GM18498 (cell line): Measurements from ENCODE around the gene FRMD8.

ENCODE experiments used
- ATAC-seq: cut with Tn5 transposase; IDR thresholded peaks from one replicate; pipeline ENCODE4 v1.9.1; 2021; ENCODE audit warnings: mild to moderate bottlenecking, moderate library complexity; ENCODE audit not compliant: unreplicated experiment

Gene FRMD8

DNA sequence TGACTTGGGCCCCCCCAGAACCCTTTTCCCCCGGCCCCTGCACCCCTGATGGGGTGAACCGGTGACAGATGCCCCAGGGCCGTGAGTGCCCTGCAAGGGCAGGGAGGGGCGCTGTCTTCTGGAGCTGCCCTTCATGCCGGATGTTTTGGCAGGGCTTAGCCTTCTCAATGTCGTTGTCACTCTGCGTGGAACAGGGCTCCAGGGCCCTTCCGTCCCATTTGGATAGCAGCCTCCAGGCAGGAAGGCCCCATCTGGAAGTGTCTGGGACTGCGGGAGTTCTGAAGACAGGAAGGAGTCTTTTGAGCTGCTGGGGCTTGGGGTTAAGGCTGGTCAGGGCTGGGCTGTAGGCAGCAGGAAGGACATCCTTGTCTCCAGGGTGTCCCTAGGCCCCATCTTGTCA is 4.6 kb downstream of the FRMD8 start:
- no peak for ATAC-seq

DNA sequence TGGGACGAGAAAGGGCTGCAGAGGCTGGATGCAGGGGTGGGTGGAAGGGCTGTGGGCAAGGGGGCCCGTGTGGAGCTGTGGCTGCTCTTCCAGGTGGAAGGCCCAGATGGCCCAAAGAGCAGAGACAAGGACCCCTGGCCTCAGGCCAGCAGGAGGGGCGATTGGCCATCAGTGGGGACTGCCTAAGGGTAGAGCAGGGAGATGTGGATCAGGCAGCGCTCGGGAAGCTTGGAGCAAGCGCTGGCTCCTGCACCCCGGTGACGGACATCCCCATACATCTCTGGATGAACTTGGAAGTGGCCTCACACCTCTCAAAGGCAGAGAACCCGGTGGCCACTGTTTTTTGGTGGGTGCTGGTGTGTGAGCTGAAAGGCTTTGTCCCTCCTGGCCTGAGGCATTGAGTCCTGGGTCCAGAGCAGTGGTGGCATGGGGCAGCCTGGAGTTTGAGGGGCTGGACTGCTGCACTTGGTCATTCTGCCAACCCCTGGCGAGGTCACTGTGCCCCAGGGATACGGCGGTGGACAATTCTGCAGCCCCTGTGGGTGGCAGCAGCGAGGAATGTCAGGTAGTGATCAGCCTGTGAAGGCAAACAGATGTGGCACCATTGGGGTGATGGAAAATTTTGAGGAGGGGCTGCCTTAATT is 5.9 kb downstream of the FRMD8 start:
- ATAC-seq, result no peak

DNA sequence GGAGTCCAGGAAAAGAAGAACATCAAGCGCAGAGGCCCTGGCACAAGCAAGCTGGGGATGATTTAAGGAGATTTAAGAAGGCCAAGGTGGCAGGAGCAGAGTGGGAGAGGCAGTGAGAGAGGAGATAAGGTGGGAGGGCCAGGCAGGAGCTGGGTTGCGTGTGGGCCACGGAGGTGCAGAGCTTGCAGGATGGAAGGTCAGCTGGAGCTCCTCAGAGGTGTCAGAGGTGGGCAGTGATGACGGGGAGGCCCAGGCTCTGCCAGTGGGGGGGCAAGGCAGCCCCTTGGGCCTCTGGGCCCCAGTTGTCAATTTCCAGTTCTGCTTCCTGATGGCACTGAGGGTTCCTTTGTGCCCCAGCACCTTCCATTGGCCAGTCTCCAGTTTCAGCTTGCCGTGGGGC is 6.5 kb downstream of the FRMD8 start:
- ATAC-seq, result no peak

DNA sequence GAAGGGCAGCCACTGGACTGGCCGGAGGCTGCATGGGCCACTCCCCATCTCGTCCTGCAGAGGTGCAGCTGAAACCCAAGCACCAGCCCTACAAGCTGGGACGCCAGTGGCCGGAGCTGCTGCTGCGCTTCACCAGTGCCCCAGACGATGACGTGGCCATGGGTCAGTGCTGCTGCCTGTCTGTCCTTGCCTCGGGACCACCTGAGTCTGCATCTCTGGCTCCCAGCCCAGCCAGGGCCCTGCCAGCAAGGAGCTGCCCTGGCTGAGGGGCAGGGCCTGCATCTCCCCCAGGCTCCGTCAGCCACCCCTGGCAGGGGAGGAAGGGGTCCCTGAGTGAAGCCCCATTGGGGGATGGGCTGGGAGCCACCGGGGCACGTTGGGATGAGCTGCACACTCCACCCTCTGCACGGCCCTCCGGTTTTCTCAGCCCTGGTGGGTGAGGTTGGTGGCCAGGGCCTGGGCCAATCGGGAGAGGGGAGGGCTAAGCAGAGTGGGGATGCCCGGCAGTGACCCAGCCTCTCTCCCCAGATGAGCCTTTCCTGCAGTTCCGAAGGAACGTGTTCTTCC is 7.2 kb downstream of the FRMD8 start:
- ATAC-seq, result no peak

DNA sequence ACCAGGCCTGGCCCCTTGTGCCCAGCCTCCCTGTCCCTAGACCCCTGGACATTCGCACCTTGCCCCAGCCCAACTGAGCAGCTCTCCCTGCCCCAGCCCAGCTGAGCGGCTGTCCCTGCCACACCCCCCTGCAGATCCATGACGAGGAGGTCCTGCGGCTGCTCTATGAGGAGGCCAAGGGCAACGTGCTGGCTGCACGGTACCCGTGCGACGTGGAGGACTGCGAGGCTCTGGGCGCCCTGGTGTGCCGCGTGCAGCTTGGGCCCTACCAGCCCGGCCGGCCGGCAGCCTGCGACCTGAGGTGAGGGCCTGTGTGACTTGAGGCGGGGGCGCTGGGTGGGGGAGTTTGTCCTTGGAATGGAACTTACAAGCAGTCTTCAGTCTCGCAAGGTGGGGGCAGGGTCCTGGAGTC is 7.7 kb downstream of the FRMD8 start:
- no peak for ATAC-seq

DNA sequence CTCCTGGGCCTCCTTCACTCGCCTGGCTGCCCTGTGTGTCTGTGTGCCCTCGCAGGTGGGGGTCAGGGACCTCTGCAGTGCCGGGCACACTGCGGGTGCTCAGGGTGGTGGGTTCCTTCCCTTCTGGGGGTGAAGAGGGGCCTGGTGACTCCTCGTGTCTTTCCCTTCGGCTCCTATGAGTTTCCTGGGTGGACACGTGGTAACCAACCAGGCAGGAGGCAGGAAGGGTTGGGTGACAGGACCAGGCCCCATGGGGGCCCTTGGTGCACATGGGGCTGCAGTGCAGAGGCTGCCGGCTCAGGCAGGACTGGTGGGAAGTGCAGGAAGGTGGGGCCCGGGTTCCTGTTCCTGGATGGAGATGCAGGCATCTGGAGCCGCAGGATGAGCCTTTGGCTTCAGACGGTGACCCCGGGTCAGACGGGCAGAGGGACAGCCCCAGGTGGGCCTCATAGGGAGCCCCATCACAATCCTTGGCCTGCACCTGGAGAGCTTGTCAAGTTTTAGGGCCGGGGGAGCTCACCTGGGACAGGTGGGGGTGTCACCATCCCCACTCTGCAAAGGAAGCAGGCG is 9.6 kb downstream of the FRMD8 start:
- ATAC-seq, result no peak

DNA sequence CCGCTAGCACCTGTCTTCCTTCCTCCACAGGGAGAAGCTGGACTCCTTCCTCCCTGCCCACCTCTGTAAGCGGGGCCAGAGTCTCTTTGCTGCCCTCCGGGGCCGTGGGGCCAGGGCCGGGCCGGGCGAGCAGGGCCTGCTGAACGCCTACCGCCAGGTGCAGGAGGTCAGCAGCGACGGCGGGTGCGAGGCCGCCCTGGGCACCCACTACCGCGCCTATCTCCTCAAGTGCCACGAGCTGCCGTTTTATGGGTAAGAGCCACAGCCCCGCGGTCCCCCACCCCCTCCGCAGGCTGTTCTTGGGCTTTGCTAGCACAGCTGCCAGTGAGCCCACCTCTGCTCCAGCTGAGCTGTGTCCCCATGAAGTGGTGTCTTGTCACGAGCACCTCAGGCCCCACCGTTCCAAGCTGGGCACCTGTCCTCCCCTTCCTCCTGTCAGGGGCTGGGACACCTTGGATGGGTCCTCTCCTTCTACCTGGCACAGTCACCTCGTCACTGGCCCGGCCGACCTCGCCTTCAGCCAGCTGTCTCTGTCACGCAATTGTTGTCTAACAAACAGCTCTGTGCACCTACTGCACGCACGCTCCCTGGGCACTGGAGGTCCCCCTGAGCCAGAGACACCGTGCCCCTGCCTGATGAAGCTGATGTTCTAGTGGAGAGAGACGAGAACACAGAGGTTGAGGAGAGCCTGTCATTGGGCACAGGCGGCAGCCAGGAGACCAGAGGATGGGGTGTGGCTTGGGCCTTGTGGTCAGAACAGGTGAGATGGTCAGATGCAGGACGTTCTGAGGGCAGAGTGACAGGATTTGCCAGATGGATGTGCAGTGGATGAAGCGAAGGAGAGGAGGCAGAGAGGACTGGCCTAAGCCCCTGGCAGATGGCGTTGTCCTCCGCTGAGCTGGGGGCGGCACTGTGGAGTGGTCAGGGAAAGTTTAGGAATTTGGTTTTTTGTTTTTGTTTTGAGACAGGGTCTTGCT is 10.6 kb downstream of the FRMD8 start:
- no peak for ATAC-seq

DNA sequence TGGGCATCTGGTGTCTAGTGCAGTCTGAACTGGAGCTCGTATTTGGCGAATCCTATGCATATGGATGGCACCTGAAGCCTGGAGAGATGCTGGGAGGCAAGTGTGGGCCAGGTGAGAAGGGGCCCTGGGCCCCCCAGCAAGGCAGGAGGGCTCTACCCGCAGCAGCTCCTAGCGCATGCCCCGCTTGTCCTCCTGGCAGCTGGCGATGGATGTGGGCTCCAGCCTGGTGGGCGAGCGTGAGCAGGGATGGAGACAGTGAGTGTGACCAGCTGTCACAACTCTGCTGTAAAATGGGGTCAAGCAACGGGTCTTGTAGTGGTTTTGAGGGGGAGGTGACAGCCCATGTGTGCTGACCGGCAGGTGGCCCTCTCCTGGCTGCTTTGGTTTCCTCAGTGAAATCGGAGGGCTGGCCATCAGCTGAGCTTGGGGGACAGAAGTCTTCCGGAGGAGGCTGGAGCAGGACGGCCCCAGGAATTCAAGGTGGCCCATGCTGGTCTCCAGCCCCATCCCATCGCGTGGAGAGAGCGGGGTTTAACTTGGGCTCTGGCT is 12.0 kb downstream of the FRMD8 start:
- ATAC-seq, result no peak

DNA sequence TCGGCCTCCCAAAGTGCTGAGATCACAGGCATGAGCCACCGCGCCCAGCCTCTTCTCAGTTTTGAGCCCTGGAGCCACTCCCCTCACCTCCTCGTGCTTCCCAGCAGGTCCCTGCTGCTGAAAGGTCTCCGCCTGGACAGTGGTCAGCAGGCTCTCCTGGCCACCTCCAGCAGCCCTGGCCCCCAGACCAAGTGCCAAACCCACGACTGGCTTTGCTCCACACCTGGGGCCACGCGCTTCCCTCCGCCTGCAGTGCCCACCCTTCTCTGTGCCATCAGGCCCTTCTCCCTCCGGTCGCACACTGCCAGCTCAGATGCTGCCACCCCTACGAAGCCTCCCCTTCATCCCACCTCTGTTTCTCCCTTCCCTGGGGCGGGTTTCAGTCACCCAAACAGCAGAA is 12.8 kb downstream of the FRMD8 start:
- ATAC-seq, result no peak

DNA sequence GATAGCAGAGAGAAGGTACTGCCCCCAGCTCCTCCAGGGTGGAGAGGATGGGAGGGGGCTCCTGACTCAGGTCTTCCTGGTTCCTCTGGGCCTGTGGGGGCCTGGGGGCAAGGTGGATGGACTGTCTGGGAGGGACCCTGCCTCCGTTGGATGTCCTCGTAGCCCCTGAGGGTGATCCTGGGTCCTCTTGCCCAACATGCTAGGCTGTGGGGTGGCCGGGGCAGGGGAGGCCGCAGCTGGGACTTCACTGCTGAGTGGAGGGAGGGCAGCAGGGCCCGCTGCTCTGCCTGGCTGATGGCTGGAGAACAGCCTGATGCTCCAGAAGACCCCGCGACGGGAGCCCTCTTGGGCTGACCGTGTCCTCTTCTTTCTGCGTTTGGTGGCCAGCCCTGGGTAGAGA is 13.4 kb downstream of the FRMD8 start:
- ATAC-seq, result no peak

DNA sequence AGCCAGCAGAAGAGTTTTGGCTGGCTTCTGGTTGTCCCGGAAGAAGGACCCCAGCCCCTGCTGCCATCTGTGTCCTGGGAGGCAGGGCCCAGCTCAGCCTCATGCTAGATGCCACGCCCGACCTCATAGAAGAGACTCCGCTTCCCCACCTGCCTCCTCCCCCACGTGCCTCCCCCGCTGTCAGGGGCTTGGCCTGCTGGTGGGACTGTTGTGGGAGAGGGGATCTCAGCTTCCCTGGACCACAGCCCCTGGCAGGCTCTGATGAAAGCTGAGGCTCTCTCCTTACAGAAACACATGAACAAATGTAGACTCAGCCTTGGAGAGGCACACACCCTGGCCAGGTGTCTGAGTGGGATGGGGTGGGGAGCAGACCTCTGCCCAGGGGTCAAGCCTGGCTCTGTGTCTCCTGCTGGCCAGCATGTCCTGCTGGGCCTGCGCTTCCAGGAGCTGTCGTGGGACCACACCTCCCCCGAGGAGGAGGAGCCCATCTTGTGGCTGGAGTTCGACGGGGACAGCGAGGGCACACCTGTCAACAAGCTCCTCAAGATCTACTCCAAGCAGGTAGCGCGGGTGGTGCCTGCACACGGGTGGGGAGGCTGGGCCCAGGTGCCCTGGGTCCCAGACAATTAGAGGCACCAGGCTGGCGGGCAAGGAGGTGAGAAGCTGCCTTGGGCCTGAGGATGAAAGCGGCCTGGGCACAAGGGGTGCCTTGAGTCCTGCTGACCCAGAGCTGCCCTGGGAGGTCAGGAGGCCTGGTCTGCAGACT is 14.1 kb downstream of the FRMD8 start:
- ATAC-seq, result no peak

DNA sequence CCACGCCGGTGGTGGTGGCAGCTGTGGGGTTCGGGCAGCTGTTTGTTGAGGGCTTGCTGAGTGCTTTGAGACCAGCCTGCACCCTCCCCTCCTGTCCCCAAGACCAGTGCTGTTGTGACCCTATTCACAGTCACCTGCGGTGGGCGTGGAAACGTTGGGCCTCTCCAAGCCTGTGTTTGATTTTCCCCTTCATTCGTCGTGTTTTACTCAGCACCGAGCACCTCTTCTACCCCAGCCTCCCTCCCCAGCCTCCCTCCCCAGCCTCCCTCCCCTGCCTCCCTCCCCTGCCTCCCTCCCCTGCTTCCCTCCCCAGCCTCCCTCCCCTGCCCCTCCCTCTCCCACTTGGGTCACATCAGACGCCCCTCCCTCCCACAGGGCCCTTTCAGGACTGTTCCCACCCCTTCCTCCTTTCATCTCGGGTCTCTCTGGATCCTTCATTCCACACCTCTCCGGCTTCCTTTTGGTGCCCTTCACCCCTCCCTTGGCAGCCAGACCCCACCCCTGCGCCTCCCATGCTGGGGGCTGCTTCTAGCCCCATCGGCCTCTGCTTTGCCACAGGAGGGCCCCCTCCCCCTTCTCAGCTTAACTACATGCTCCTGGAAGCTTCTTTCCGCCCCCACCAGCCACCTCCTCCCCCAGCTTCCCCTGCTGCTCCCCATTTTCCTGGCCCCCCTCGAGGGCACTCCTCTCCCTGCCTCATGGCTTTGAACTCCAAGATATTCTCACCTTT is 14.8 kb downstream of the FRMD8 start:
- no peak for ATAC-seq

DNA sequence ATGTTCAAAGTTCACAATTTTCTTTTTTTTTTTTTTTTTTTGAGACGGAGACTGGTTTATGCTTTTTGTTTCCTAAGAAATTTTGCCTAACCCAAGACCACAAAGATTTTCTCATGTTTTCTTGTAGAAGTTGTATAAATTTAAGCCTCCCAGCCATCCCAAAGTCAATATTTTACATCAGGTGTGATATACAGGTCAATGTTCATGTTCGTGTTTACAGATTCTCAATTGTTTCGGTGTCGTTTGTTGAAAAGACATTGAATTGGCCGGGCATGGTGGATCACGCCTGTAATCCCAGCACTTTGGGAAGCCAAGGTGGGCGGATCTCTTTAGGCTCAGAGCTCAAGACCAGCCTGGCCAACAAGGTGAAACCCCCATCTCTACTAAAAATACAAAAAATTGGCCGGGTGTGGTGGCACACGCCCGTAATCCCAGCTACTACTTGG is 15.4 kb downstream of the FRMD8 start:
- no peak for ATAC-seq

DNA sequence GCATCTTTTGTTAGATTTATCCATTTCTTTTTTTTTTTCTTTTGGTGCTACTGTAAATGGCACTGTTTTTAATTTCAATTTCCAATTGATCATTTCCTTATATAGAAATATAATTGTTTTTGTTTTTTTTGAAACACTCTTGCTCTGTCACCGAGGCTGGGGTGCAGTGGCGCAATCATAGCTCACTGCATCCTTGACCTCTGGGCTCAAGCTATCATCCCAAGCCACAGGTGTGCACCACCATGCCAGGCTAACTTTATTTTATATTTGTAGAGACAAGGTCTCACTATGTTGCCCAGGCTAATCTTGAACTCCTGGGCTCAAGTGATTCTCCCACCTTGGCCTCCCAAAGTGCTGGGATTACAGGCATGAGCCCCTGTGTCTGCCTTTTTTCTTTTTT is 16.4 kb downstream of the FRMD8 start:
- no peak for ATAC-seq

DNA sequence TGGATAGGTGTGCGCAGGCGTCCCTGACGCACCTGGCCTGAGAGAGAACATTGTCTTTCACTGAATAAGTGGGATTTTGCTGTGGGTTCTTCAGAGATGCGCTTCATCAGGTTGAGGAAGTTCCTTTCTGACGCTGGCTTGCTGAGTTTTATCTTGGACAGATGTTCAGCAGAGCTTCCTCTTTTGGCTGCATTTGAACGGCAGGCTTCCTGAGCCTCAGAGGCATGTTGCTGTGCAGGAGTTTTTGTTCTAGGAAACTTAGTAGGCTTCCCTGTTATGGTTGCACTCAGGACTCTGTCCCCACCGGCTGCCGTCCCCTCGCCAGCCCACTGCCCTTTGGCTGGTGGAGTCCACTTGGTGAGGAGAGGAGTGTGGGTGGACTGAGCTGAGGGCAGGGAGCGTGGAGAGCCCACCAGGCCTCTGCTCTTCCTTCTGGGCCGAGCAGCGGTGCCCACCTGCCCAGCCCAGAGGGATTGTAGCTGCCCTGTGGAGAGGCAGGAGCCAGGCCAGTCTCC is 17.2 kb downstream of the FRMD8 start:
- ATAC-seq, result no peak

DNA sequence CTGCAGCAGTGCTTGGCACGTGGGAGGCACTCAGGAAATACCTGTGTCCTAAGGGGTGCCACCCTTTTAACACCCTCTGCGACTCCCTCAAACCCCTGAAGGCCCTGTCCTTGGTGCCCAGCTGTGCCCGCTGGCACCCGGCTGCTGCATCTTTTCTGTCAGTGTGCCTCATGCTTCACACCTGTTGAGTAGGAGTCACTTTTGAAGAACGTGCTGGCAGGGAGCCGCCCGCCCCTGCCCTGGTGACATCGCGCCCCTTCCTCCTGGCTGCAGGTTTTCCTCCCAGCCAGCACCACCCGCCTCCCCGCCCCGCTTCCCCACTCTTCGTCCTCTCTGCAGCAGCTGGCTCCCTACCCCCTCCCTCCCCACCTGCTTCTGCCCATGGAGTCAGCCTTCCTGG is 17.8 kb downstream of the FRMD8 start:
- ATAC-seq, result no peak

DNA sequence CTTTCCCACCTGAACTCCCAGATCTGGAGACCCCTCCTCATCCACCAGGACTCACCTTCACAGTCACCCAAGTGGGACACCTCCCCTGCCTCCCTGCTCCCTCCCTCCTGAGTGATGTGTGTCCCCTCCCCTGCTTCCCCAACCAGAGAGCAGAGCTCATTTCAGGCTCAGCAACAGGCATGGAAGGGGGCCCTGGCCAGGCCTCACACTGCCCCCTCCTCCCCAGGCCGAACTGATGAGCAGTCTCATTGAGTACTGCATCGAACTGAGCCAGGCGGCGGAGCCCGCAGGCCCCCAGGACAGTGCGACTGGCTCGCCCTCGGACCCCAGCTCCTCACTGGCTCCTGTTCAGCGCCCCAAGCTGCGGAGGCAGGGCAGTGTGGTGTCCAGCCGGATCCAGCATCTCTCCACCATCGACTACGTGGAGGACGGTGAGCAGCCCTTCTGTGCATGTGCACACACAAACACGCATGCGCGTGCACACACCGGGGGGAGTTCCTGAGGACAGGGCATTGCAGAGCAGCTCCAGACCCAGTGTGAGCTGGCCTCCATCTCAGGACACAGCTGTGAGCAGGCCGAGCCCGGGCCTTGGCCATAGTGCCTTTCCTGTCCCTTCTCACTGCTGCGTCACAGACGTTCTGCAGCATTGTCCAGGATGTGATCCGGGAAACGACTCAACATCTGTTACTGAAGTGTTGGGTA is 18.4 kb downstream of the FRMD8 start:
- ATAC-seq, result no peak

DNA sequence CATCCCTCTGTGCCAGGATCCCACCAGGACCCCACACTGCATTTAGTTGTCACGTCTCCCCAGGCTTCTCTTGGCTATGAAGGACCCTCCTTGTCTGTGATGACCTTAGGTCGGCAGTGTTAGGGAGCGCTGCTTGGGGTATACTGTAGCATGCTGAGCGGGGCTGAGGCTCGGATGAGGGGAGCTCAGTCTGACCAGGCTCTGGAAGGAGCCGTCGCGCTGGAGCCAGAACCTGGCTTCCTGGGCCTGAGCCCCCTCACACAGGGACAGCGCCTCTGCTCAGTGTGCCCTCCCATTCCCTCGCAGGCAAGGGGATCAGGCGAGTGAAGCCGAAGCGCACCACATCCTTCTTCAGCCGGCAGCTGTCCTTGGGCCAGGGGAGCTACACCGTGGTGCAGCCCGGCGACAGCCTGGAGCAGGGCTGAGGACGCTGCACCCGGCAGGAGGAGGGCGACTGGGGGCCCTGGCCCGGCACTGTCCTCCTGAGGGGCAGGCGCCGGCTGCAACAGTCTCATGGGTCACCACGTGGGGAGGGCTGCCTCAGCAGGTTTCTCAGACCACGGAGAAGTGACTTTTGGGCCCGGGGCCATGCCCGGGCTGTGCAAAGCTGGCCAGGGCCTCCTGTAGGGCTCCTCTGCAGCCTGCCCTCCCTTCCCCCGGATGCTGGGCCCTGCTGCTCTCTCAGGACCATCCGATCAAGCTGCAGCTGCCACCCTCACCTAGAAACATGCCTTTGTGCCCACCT is 24.7 kb downstream of the FRMD8 start:
- no peak for ATAC-seq
